ENCODE data around the gene OCA2. TPM values are rescaled to one million over a fixed set of nuclear protein-coding genes. Genes with fewer than 3 reads are reported as not detected.
"Not testable (repeated sequence)": the region's sequence is repeated elsewhere in the genome, so short reads cannot be mapped to it uniquely, and the experiment has no call there.

OCA2 gene
- total RNA-seq, 1 experiment from 2014 or later = not detected

GRCh38 chr15:27973886-27974285, 125.2 kb downstream of the OCA2 start:
- H3K4me3 ChIP-seq = no peak overlapping the region
- DNase-seq = no peak
- H3K9me3 ChIP-seq = no peaks in the 10 kb centered on the region
- no peaks in the 10 kb centered on the region for H3K27me3 ChIP-seq
- no peaks in the 10 kb centered on the region for H3K36me3 ChIP-seq

- no peak for DNase-seq
- Histone ChIP-seq H3K27me3 (no peaks in the 10 kb centered on the region), H3K4me3 (no peak overlapping the region), H3K36me3 (no peaks in the 10 kb centered on the region), H3K9me3 (no peaks in the 10 kb centered on the region)
These were observed 128.3 kb downstream of the OCA2 start for GRCh38 chr15:27970661-27971392.

- no peak overlapping the region for H3K4me3 ChIP-seq
- DNase-seq = no peak
- no peaks in the 10 kb centered on the region for H3K9me3 ChIP-seq
- H3K36me3 ChIP-seq = no peaks in the 10 kb centered on the region
- H3K27me3 ChIP-seq = no peaks in the 10 kb centered on the region
These were observed 131.6 kb downstream of the OCA2 start for GRCh38 chr15:27967541-27967940.

- Histone ChIP-seq H3K9me3 (no peaks in the 10 kb centered on the region), H3K36me3 (no peaks in the 10 kb centered on the region), H3K4me3 (no peak overlapping the region), H3K27me3 (no peaks in the 10 kb centered on the region)
- DNase-seq = no peak
These were observed 133.6 kb downstream of the OCA2 start for GRCh38 chr15:27965546-27965945.

- DNase-seq = no peak
- no peaks in the 10 kb centered on the region for H3K36me3 ChIP-seq
- no peak overlapping the region for H3K4me3 ChIP-seq
- no peaks in the 10 kb centered on the region for H3K27me3 ChIP-seq
- no peaks in the 10 kb centered on the region for H3K9me3 ChIP-seq
These were observed 137.3 kb downstream of the OCA2 start for GRCh38 chr15:27961801-27962200.

GRCh38 chr15:27958911-27959578, 140.1 kb downstream of the OCA2 start:
- Histone ChIP-seq H3K9me3 (no peaks in the 10 kb centered on the region), H3K4me3 (no peak overlapping the region), H3K36me3 (no peaks in the 10 kb centered on the region), H3K27me3 (no peaks in the 10 kb centered on the region)
- no peak for DNase-seq

- H3K4me3 ChIP-seq = no peak overlapping the region
- no peaks in the 10 kb centered on the region for H3K27me3 ChIP-seq
- DNase-seq = no peak
- H3K36me3 ChIP-seq = no peaks in the 10 kb centered on the region
- H3K9me3 ChIP-seq = no peaks in the 10 kb centered on the region
These were observed 142.8 kb downstream of the OCA2 start for GRCh38 chr15:27956285-27956684.

GRCh38 chr15:27955087-27955486, 144.0 kb downstream of the OCA2 start:
- Histone ChIP-seq H3K9me3 (no peaks in the 10 kb centered on the region), H3K36me3 (no peaks in the 10 kb centered on the region), H3K4me3 (no peak overlapping the region), H3K27me3 (no peaks in the 10 kb centered on the region)
- no peak for DNase-seq

GRCh38 chr15:27952593-27952992, 146.5 kb downstream of the OCA2 start:
- H3K27me3 ChIP-seq, H3K36me3 ChIP-seq, DNase-seq, H3K4me3 ChIP-seq, H3K9me3 ChIP-seq: not testable (repeated sequence)

GRCh38 chr15:27951191-27951890, 147.8 kb downstream of the OCA2 start:
- H3K4me3 ChIP-seq = no peak overlapping the region
- no peaks in the 10 kb centered on the region for H3K9me3 ChIP-seq
- H3K27me3 ChIP-seq = no peaks in the 10 kb centered on the region
- H3K36me3 ChIP-seq = no peaks in the 10 kb centered on the region
- no peak for DNase-seq

GRCh38 chr15:27949089-27949488, 150.0 kb downstream of the OCA2 start:
- no peak for DNase-seq
- no peaks in the 10 kb centered on the region for H3K36me3 ChIP-seq
- H3K9me3 ChIP-seq = no peaks in the 10 kb centered on the region
- no peaks in the 10 kb centered on the region for H3K27me3 ChIP-seq
- H3K4me3 ChIP-seq = no peak overlapping the region

GRCh38 chr15:27939246-27939645, 159.9 kb downstream of the OCA2 start:
- no peak for DNase-seq
- Histone ChIP-seq H3K4me3 (no peak overlapping the region), H3K36me3 (no peaks in the 10 kb centered on the region), H3K27me3 (no peaks in the 10 kb centered on the region), H3K9me3 (no peaks in the 10 kb centered on the region)

- Histone ChIP-seq H3K4me3 (no peak overlapping the region), H3K27me3 (no peaks in the 10 kb centered on the region), H3K9me3 (no peaks in the 10 kb centered on the region), H3K36me3 (no peaks in the 10 kb centered on the region)
- DNase-seq = no peak
These were observed 161.3 kb downstream of the OCA2 start for GRCh38 chr15:27937851-27938250.

- Histone ChIP-seq H3K27me3 (no peaks in the 10 kb centered on the region), H3K4me3 (no peak overlapping the region), H3K36me3 (no peaks in the 10 kb centered on the region), H3K9me3 (no peaks in the 10 kb centered on the region)
- DNase-seq = no peak
These were observed 163.0 kb downstream of the OCA2 start for GRCh38 chr15:27936164-27936563.

GRCh38 chr15:27935328-27935727, 163.8 kb downstream of the OCA2 start:
- Histone ChIP-seq H3K27me3 (no peaks in the 10 kb centered on the region), H3K9me3 (no peaks in the 10 kb centered on the region), H3K4me3 (no peak overlapping the region), H3K36me3 (no peaks in the 10 kb centered on the region)
- DNase-seq = no peak

GRCh38 chr15:27934782-27935181, 164.3 kb downstream of the OCA2 start:
- H3K4me3 ChIP-seq = no peak overlapping the region
- no peaks in the 10 kb centered on the region for H3K9me3 ChIP-seq
- no peaks in the 10 kb centered on the region for H3K27me3 ChIP-seq
- no peaks in the 10 kb centered on the region for H3K36me3 ChIP-seq
- DNase-seq = no peak

- Histone ChIP-seq H3K27me3 (no peaks in the 10 kb centered on the region), H3K4me3 (no peak overlapping the region), H3K9me3 (no peaks in the 10 kb centered on the region), H3K36me3 (no peaks in the 10 kb centered on the region)
- DNase-seq = no peak
These were observed 165.6 kb downstream of the OCA2 start for GRCh38 chr15:27933562-27933961.

GRCh38 chr15:27932600-27932999, 166.5 kb downstream of the OCA2 start:
- H3K36me3 ChIP-seq = no peaks in the 10 kb centered on the region
- no peaks in the 10 kb centered on the region for H3K27me3 ChIP-seq
- H3K9me3 ChIP-seq = no peaks in the 10 kb centered on the region
- H3K4me3 ChIP-seq = no peak overlapping the region
- DNase-seq = no peak
